ENCODE results near the gene FHOD3.

Gene FHOD3

GRCh38 chr18:36580874-36581750 lies 283.6 kb downstream of the FHOD3 start:
- DNase-seq (ENCODE audit: low read depth in 4 of 4, low spot score in 1 of 4), result no peak

DNA sequence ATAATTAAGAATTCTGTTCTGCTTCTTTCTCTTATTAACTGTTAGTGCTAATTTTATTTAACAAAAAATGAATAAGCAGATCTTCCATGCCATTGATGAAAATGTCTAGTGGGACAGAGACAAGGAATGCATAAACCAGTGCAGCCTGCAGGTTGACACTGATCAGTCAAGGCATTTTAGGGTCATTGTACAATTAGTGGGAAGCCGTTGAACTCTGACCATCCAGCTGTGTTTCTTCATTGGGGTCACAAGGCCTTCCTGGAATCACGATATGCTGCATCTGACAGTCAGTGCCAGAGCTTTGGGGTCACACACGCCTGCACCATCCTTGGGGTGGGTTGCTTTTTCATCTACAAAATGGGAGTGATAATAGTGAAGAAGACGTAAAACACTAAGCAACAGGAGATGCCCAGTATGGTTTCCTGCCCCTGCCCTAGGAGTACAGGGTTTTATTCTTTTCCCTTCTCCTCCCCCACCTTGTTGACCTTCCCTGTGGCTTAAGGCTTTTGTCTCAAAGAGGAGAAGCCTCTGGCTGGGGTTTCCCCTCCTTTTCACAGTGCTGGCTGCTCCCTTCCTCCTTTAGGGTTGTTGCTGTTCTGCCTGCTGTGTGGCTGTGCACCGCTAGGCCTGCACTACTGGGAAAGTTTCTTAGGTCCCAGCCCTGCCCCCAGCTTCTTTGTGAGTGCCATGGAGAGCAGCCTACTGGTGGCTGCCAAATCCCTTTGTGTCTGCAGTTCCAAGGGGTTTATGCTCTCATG lies 285.7 kb downstream of the FHOD3 start:
- no peak for DNase-seq (ENCODE audit: low read depth in 4 of 4, low spot score in 1 of 4)

- DNase-seq (ENCODE audit: low read depth in 4 of 4, low spot score in 1 of 4), result no peak
Observed at GRCh38 chr18:36589857-36590543, 292.5 kb downstream of the FHOD3 start.

GRCh38 chr18:36590621-36591580 lies 293.4 kb downstream of the FHOD3 start:
- DNase-seq (ENCODE audit: low read depth in 4 of 4, low spot score in 1 of 4), result no peak

DNA sequence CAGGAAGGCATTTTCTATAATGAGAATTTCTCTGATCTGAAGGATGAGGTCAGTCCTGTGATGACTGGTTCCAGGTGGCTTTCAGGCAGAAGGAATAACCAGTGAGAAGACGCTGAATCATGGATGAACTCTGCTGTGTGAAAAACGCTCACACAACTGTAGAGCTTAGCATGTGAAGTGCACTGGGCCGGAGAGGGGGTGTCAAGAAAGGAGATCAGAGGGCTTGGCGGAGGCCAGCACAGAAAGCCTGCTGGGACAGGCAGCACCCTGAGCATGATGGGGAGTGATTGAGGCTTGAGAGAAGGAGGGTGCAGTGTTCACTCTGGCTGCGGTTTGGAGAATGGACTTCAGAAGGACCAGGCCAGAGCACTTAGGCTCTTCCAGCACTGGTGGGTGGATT lies 294.8 kb downstream of the FHOD3 start:
- no peak for DNase-seq (ENCODE audit: low read depth in 4 of 4, low spot score in 1 of 4)

GRCh38 chr18:36593001-36593400 lies 295.5 kb downstream of the FHOD3 start:
- no peak for DNase-seq (ENCODE audit: low read depth in 4 of 4, low spot score in 1 of 4)

DNA sequence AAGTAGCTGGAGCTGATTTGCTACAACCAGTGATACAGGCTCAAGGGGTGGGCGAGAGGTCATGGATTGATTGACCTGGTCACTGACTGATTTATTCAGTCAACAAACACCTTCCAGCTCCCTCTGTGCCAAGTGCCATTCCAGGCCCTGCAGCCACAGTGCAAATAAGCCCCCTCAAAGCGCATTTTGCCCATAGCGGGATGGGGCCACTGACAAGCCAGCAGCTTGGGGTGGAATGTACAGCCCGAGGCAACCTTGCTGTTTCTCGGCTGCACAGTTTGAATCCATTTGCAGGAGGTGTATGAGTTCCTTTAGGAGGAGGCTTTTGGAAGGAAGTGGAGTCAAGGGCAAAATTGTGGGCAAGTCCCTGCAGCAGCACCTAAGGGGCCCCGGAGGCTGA lies 296.1 kb downstream of the FHOD3 start:
- no peak for DNase-seq (ENCODE audit: low read depth in 4 of 4, low spot score in 1 of 4)

DNA sequence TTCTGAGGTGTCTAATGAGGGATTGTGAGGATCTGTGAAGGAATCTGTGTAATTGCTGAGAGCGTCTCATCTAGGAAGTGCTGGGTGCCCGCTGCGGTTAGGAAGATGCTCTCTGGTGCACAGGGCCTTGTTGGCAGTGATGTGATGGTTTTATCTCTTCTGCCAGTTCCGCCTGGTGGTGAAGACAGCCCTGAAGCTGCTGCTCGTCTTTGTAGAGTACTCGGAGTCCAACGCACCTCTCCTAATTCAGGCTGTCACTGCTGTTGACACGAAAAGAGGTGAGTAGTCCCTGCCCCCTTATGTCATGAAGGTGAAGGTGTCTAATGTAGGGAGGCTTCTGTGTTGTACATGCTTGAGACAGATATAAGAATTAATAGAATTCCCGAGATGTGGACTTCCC lies 297.1 kb downstream of the FHOD3 start:
- DNase-seq (ENCODE audit: low read depth in 4 of 4, low spot score in 1 of 4), result no peak

- DNase-seq (ENCODE audit: low read depth in 4 of 4, low spot score in 1 of 4), result no peak
Observed at GRCh38 chr18:36595046-36595817, 297.7 kb downstream of the FHOD3 start.

DNA sequence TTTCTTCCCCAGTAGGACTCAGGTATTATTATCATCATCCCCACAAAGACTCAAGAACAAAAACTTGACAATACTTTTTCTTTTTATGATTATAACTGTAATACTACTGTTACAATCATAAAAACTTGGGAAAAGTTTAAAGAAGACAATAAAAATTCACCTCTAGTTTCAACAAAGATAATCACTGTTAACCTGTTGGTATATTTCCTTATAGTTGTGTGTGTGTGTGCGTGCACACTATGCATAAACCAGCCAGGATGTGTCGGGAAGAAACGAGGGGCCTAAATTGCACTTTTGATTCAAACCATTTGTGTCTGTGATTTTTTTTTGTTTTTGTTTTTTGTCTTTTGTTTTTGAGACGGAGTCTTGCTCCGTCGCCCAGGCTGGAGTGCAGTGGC lies 298.3 kb downstream of the FHOD3 start:
- no peak for DNase-seq (ENCODE audit: low read depth in 4 of 4, low spot score in 1 of 4)

- no peak for DNase-seq (ENCODE audit: low read depth in 4 of 4, low spot score in 1 of 4)
Observed at GRCh38 chr18:36597636-36598035, 300.1 kb downstream of the FHOD3 start.

DNA sequence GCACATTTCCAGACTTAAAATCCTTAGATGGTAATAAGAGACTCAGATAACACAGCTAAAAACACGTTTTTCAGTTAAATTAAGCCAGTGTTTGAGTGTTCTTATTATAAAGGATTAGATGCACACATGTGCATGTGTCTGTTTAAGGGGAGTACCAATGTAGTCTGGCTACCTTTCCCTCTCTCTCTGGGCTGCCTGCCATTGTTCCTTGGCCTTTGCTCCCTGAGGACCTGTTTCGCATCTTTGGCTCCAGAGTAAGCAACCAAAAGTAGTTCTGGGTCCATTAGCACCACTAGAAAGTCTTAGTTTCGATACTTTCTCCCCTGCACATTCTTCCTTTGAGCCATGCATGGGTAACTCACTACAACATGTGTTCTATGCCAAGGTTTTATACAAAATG lies 303.0 kb downstream of the FHOD3 start:
- no peak for DNase-seq (ENCODE audit: low read depth in 4 of 4, low spot score in 1 of 4)

DNA sequence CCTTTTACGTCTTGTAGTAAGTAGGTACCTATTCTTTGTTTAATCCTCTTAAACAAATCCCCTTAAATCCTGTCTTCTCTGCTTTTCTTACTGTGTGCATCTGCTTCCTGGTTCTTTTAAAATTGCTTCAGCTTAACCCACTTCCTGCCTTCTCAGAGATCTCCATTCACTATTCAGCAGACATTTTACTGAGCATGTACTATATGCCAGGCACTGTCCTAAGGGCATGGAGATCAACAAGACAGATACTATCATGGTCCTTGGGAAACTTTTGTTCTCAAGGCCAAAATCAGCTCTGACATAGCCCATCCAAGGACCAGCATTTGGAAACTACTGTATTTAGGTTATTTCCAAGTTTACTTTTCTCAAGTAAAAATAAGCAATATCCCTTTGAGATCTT lies 303.8 kb downstream of the FHOD3 start:
- no peak for DNase-seq (ENCODE audit: low read depth in 4 of 4, low spot score in 1 of 4)

GRCh38 chr18:36602071-36602470 lies 304.6 kb downstream of the FHOD3 start:
- no peak for DNase-seq (ENCODE audit: low read depth in 4 of 4, low spot score in 1 of 4)

- no peak for DNase-seq (ENCODE audit: low read depth in 4 of 4, low spot score in 1 of 4)
Observed at GRCh38 chr18:36602620-36603019, 305.1 kb downstream of the FHOD3 start.

GRCh38 chr18:36608107-36608506 lies 310.6 kb downstream of the FHOD3 start:
- no peak for DNase-seq (ENCODE audit: low read depth in 4 of 4, low spot score in 1 of 4)

DNA sequence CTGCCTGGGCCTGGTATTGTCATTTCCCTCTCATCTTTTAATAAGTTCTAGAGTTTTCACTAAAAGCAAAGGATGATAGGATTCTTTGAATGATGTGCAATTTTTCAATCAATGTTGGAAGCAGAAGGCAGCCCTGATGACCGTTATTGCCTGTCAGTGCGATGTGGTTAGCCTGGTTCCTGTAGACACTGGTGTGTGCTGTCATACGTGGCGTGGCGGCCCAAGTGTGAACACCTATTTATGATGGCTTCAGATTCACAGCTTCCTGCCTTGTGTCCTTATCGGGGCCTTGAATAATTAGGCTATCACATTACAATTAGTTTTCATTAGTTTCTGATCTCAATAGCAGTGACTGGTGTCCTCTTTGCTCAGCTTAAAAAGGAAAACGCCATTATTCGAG lies 312.7 kb downstream of the FHOD3 start:
- no peak for DNase-seq (ENCODE audit: low read depth in 4 of 4, low spot score in 1 of 4)

DNA sequence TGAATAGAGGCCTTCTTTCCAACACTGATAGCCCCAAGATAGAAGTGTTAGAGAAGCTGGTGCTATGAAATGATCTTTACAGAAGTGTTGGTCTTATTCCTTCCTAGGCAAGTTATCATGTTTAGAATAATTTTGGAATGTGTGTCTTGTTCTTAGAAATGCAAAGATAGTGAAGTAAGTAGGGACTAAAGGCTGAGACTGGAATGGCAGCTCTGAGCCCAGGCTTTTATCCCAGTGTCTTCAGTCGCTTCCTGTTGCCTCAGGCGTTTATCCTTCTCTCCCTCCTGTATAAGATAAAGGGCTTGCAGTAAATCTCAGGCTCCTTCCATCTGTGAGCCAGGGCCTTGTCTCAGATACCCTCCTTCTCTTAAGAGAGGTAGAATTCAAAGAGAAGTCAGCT lies 313.1 kb downstream of the FHOD3 start:
- no peak for DNase-seq (ENCODE audit: low read depth in 4 of 4, low spot score in 1 of 4)

DNA sequence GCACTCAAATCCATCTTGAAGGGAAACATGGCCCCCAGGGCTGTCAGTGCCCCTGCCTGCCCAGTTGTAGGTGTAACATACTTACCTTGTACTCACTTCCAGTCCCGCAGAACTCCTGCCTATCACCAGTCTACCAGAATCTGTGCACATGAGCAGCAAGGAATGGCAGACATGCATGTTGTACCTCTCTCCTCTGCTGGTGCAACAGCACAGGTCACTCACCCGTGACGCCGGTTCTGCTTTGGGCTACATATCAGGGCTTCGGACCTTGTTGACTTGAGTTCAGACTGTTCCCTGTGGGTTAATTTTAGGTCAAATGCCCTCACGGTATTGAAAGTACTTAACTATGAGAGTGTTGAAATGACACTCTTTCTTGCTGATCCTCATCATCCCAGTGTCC lies 315.6 kb downstream of the FHOD3 start:
- DNase-seq (ENCODE audit: low read depth in 4 of 4, low spot score in 1 of 4), result no peak

- DNase-seq (ENCODE audit: low read depth in 4 of 4, low spot score in 1 of 4), result no peak
Observed at GRCh38 chr18:36613810-36614209, 316.3 kb downstream of the FHOD3 start.

Data from stimulated activated CD4-positive, alpha-beta T cell treated with anti-CD3 and anti-CD28 coated beads, Interleukin-1b, Interleukin-23, amount 100 ng/mL, for 24 hours (primary cell).